GM19240 (cell line): ENCODE data around the gene PARD3B.

Experiments
- DNase-seq: peaks from one replicate; pipeline ENCODE4 v3.0.0; 2011; ENCODE audit warnings: low spot score; ENCODE audit not compliant: insufficient read length

PARD3B gene

GRCh38 chr2:205642599-205643356, 1097.5 kb downstream of the PARD3B start:
- DNase-seq, result no peak

DNA sequence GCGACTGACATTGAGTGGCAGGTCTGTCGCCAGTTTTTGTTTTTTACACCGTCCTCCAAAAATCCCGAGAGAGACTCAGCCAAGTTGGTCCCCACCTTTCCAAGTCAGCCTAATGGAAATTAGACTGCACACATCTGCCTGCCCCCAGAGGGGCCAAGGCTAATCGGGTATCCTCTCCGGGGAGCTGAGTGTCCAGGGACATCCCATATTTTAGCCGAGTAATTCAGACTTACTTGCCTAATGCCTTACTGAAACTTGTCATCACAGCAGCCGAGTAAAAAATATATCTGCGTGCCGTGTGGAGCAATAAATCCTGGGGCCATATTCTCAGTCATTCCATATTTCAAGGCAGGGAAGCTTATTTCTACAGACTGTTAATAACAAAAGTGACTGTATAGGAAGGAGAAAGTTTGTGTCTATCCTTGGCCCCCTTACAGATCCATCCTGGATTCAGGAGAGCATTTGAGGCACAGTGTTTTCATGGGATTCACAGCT, 1098.2 kb downstream of the PARD3B start:
- DNase-seq, result no peak

DNA sequence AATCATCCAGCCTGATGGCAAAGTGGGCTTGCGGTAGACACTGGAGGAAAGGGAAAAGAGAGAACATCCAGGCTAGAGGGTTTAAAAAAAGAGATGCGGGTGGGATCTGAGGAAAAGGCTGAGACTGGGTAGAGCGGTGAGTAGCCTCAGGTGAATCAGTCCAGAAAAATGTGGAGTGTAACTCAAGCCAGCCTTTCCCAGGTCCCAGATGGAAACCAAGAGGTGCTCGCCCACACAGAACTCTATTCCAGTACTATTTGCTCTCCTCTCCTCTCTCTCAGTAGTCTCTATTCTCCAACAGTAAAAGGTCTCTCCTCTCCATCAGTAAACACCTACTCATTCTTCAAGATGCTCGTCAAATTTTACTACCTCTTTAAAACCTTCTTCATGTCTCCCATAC, 1098.7 kb downstream of the PARD3B start:
- no peak for DNase-seq

DNA sequence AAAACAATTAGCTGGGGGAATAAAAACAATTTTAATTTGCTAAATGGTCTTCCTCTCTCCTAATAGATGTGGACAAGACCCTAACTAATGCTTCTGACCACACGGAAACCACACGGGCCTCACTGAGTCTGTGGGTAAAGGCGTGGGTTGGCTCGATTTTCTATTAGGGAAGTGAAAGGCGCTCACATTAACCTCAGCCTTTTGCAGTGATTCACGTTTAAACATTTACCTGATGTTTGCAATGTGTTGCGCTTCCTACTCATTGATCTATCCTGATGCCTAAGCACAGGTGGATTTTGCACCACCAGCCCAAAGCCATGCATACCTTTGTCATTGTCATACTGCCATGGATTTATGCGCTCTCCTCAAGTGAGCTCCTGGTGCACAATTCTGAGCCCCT, 1101.4 kb downstream of the PARD3B start:
- no peak for DNase-seq

- no peak for DNase-seq
These were observed 1105.2 kb downstream of the PARD3B start for GRCh38 chr2:205650450-205650849.

GRCh38 chr2:205650931-205651330, 1105.7 kb downstream of the PARD3B start:
- no peak for DNase-seq

DNA sequence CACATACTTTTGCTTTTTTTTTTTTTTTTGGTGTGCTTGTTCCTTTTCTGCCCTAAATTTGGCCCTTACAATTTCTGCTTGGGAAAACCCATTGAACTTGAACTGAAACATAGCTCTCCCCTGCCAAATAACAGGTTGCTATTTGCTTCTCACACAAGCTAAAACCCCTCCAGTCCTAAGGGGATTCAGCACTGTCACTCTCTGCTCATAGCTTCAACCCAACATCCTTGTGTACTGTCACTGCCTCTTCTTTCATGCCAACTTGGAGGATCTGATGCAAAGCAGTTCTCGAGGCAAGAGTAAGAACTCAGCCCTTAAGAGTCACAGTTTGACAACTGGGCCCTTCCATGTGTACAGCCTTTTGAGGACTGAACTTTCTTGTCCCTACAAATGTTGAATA, 1106.4 kb downstream of the PARD3B start:
- DNase-seq, result no peak

- DNase-seq, result no peak
These were observed 1109.8 kb downstream of the PARD3B start for GRCh38 chr2:205654878-205655605.

- DNase-seq, result no peak
These were observed 1110.6 kb downstream of the PARD3B start for GRCh38 chr2:205655779-205656456.

GRCh38 chr2:205656461-205656860, 1111.2 kb downstream of the PARD3B start:
- no peak for DNase-seq

- DNase-seq, result no peak
These were observed 1111.7 kb downstream of the PARD3B start for GRCh38 chr2:205656941-205657340.

DNA sequence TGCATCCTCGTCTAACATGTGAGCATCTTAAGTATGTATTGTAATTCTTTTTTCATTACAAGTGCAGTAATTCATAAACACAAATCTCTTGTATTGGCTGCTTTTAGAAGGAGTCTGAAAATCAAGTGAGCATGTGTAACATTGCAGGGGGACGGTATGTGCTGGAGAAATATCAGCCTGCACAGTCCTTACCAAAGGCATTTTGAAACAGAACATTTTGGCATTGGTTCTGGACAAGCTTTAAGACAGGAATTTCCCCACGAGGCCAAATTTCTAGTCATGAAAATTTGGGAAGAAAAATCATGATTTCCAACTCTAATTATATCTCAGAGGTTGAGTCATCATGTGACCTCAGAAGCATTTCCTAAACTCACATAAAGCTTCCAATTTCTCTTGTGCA, 1112.3 kb downstream of the PARD3B start:
- no peak for DNase-seq

DNA sequence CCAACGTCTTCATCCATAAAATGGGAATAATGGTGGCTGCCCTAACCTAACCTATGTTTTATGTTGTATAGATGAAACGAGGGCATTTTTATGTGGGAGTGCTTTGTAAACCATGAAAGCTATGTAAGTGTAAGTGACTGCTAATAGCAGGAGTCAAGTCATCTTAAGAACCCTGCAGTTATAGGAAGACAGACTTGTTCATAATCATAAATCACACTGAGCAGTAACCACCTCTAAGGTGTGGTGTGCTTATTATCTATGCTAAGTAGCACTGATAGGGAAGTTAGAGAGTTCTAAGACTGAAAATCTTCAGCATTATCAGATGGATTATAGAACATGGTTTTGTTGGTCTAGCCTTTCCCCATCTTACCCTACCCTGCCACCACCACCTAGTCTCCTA, 1112.8 kb downstream of the PARD3B start:
- no peak for DNase-seq

- DNase-seq, result no peak
These were observed 1113.3 kb downstream of the PARD3B start for GRCh38 chr2:205658572-205658971.

DNA sequence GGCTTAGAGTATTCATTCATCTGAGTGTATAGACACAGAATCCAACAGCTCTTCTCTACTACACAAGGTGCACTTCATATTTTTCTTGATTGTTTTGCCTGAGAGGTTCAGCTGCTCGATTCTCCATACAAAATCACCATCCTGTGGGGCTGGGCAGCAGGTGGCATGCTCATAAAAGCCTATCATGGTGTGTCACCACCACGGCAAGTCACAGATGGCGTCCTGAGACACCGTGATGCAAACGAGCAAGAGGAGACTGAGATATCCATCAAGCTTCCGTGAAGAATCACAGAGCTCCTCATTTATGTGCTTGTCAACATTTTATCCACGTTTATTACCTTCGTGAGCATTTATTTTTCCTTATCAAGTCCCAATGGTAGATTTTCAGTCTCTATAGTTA, 1114.6 kb downstream of the PARD3B start:
- no peak for DNase-seq

GRCh38 chr2:205660521-205661124, 1115.3 kb downstream of the PARD3B start:
- no peak for DNase-seq

DNA sequence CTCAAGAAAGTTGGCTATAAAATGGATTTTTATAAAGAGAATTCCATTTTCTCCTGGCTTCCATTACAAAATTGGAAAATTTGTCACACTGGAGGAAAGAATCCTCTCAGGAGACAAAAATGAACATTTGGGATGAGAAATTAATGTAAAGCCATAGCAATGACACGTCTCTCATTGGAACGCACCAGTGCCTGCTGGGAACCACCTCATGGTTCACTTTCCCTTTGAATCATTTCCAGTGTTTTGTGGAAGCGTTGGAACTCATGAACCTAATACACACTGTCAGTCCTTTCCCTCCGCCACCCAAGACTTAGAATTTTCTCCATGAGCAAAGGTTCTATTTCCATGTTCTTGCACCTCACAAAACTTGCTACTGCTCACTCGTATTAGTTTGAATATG, 1116.0 kb downstream of the PARD3B start:
- DNase-seq, result no peak

DNA sequence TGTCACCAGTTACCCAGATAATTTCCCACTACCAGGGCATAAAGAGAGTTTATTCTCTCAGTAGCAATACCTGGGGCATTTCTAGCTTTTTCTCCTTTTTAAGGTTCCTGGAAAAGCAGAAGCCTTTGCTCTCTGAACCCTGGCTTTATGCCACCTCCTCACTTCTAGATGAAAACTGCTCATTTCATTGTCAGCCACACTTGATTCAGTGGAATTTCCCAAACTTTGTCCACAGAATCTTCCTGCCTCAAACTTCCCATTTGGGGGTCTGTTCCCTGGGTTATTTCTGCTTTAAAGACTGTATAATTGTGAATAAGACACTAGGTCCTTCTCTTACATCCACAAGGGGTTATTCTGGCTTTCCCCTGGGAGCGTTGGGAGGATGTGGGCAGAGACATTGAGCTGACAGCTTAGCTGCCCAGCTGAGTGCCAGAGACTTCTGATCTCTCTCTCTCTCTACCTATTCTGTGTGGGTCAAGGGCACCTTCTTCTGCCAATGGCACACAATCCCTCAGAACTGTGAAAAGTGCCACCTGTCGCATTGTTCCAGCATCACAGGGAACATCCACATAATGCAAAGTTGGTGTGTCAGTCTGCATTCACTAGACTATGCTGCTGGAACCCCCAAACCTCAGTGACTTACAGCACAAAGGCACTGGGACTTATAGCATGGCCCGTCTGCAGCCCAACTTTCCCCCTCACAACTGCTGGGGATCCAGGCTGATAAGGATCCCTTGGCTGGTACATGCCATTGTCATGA, 1117.1 kb downstream of the PARD3B start:
- DNase-seq, result no peak

DNA sequence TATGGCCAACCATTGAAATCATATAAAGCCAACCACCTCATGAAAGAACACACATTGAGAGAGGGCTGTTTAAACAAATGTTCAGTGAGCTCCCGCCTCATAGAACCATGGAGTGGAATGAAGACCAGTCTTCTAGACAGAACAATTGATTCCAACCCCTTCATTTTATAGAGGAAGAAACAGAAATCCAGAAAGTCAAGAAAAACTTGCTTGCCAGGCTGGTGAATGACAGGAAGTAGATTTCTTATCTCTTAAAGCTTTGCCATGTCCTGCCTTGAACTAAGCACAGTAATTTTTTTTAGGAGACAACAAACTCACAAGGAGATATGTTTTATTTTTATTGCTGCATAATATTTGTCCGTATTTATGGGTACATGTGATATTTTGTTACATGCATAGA, 1120.5 kb downstream of the PARD3B start:
- DNase-seq, result no peak
